Liver (tissue), 3 donors: ENCODE results near the gene HDGFL1.

Experiments
- RAD21 ChIP-seq, 2 donors: IDR thresholded peaks; 2 replicates each; pipeline ENCODE4 v1.6.1; 2016; ENCODE audit warnings: antibody characterized with exemption in 2 of 2, mild to moderate bottlenecking in 2 of 2
- TAF1 ChIP-seq: conservative IDR thresholded peaks from 2 replicates; pipeline ENCODE4 v1.6.1; 2016; ENCODE audit warnings: antibody characterized with exemption, mild to moderate bottlenecking
- YY1 ChIP-seq: IDR thresholded peaks from 2 replicates; pipeline ENCODE4 v1.6.1; 2016; ENCODE audit warnings: antibody characterized with exemption, mild to moderate bottlenecking
- TF ChIP-seq, protein P1 (sequence below): fragments of 150-350 bp; IDR thresholded peaks from 2 replicates; pipeline ENCODE4 v1.5.1; 2017; ENCODE audit warnings: improper control_type of control experiment, low read depth, low read length; ENCODE audit not compliant: missing input control
- TF ChIP-seq, protein P2 (sequence below): IDR thresholded peaks from 2 replicates; pipeline ENCODE4 v1.6.1; 2016; ENCODE audit warnings: antibody characterized with exemption
- donor health status: healthy.
- donor health status: healthy.

DNA sequence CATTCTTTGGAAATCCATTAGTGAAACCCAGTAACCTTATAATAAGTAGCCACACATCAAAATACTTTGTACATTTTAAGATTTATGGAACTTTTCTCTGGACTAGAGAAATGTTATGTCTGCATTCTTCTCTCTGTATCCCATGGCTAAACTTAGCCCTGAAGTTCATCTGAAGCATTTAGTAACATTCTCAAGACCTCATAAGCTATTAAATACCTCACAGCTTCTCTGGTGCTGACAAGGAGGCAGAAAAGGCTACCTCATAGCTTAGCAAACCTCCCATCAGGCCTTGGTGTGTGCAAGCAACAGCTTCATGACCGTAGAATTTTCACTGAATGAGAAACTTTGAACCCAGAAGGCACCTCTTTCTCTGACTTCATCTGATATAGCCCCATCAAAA lies 38.9 kb upstream of the HDGFL1 start:
- TF ChIP-seq TAF1: no peak
- TF ChIP-seq, protein P1, sequence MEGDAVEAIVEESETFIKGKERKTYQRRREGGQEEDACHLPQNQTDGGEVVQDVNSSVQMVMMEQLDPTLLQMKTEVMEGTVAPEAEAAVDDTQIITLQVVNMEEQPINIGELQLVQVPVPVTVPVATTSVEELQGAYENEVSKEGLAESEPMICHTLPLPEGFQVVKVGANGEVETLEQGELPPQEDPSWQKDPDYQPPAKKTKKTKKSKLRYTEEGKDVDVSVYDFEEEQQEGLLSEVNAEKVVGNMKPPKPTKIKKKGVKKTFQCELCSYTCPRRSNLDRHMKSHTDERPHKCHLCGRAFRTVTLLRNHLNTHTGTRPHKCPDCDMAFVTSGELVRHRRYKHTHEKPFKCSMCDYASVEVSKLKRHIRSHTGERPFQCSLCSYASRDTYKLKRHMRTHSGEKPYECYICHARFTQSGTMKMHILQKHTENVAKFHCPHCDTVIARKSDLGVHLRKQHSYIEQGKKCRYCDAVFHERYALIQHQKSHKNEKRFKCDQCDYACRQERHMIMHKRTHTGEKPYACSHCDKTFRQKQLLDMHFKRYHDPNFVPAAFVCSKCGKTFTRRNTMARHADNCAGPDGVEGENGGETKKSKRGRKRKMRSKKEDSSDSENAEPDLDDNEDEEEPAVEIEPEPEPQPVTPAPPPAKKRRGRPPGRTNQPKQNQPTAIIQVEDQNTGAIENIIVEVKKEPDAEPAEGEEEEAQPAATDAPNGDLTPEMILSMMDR: no peak
- TF ChIP-seq RAD21 (IDR thresholded peaks at IDR 0.05): no peak
- TF ChIP-seq YY1: no peak
- TF ChIP-seq, protein P2, sequence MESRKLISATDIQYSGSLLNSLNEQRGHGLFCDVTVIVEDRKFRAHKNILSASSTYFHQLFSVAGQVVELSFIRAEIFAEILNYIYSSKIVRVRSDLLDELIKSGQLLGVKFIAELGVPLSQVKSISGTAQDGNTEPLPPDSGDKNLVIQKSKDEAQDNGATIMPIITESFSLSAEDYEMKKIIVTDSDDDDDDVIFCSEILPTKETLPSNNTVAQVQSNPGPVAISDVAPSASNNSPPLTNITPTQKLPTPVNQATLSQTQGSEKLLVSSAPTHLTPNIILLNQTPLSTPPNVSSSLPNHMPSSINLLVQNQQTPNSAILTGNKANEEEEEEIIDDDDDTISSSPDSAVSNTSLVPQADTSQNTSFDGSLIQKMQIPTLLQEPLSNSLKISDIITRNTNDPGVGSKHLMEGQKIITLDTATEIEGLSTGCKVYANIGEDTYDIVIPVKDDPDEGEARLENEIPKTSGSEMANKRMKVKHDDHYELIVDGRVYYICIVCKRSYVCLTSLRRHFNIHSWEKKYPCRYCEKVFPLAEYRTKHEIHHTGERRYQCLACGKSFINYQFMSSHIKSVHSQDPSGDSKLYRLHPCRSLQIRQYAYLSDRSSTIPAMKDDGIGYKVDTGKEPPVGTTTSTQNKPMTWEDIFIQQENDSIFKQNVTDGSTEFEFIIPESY: no peak
